Stimulated activated CD8-positive, alpha-beta memory T cell treated with anti-CD3 and anti-CD28 coated beads, Interleukin-7, amount 100 ng/mL, for 24 hours (primary cell): ENCODE data around the gene CAMTA1.

Experiments
- DNase-seq: peaks from one replicate; pipeline ENCODE4 v3.0.0-alpha.2; 2020; ENCODE audit warnings: low read depth

The CAMTA1 gene

GRCh38 chr1:7256526-7256925 is 471.3 kb downstream of the CAMTA1 start:
- no peak for DNase-seq

DNA sequence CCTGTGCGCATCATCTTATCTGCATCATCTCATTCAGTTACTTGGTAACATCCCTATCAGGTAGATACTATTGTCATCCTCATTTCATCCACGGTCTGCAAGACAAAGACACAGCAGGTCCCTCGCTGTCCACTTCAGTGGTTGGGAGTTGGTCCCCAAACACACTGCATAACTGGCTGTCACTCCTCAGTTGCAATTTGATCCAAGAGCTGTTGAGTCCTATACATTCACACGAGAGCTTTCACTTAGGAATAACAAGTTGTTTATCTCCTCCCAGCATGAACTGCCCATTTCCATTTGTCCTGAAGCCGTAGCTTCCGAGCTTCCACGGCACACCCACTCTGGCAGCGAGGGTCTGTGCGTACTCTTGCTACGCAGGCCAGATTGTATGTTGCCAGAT is 472.0 kb downstream of the CAMTA1 start:
- DNase-seq: no peak

DNA sequence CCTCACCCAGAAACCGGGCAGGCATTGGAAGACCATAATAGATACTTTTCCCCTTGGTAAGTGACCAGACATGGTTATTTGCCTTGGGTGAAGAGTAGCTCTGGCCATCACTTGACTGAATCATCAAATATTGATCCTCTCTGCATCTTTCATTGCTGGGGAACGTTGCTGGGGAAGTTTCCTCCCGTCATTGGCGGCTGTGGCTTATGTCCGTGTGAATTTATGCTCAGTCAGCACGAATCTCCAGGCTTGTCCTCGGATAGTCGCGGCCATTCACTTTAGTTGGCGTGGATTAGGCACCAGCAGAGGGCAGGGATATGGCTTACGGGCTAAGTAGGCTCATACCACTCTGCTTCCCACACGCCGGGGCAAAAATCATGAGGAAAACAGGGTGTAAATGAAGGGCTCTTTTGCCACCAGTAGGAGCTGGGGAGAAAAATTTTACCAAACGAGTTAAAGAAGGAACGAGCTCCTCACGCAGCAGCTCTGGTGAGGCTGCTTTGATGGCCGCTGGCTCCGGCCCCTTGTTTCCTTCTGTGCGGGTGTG is 473.4 kb downstream of the CAMTA1 start:
- no peak for DNase-seq

DNA sequence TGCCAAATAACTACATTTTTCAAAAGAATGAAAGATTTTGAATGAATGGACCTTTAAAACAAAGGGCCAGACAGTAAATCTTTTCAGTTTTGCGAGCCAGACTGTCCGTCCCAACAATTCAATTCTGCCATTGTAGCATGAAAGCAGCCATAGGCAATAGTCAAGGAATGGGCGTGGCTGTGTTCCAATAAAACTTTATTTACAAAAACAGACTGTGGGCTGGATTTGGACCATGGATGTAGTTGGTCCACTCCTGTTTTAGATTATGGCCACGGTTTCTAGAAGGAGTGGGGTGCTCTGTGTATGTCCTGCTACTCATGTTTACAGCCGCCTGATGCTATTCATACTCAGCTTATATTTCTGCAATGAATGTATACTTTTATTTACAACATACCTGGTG is 474.7 kb downstream of the CAMTA1 start:
- no peak for DNase-seq

- no peak for DNase-seq
Observed at GRCh38 chr1:7261490-7261889, 476.2 kb downstream of the CAMTA1 start.

GRCh38 chr1:7262611-7263010 is 477.4 kb downstream of the CAMTA1 start:
- no peak for DNase-seq

DNA sequence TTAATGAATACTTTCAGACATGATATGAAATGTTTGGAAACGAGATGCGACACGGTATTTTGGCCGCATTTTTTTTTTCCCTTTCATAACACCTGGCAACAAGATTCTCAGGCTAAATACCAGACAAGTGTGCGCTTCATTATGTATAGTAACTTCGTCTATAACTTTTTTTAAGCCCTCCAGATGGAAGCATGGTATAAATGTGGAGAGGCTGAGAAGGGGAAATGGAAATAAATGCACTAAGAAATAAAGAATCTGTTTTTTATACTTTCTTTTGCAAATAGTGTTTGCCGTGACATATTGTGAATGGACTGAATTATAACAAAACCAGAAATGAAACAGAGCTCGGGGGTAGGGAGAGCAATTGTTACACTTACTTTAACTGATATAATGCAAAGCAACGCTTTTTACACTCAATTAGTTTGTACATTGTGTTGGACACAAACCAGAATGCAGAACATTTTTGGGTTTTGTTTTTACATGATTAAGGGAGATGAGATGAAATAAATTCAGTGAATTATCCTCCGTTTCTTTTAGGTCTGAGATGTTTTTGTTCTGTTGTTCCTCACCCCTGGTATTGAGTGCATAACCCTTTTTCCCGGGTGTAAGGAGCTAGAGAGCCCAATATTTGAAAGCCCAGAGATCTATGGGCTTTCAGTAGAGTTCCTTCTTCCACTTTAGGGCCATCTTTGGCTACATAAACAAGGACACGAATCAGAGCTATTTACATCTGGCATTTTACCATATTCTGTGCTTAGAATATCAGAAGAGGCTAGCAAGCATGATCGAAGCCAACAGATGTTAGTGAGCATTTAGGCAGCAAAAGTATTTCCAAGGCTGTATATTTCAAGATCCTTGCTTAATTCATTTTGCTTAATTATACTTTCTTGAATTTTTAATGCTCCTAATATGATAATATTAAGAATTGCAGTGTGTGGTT is 478.0 kb downstream of the CAMTA1 start:
- DNase-seq: no peak

- no peak for DNase-seq
Observed at GRCh38 chr1:7264101-7264500, 478.8 kb downstream of the CAMTA1 start.

DNA sequence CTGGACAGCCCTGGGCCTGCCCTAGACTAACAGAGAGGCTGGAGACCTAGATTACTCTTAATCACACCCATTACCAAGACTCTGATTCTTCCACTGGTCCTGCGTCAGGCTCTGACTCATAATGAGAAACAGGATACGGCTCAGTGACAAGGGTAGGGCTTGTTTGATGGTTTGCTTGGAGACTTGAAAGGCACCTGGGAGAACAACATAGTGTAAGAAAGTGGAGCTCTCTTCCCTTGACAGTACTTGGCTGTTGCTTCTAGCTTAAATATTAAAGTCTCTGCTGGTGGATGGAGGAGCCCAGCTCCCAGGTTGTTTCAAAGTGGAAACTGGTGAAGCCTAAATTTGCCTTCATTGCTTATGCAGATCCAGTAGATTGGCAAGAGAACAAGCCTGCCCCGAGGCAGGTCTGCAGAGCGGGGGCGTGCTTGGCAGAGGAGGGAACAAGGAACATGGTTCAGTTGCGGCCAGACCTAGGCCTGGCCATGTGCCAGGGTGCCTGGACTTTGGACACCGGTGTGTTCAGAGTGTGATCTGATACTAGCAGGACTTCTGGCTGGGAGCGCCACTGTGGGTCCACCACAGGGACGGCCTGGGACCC is 480.6 kb downstream of the CAMTA1 start:
- DNase-seq: no peak

DNA sequence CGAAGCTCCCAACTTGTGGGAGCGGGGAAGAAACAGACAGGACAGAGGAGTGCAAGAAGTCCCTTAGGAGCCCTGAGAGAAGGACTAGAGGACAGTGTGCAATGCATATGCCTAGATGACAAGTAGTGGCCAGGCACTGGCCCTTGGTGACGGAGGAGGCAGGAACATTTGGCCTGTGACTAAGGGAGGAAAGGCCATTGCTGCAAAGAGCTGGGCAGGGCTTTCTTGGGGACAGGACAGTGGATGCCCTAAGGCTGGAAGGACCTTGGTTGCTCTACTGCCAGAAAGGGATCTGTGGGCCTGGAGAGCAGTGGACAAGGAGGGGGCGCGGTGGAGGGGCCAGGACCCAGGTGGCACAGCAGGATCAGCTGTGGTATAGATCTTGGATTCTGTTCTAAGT is 481.3 kb downstream of the CAMTA1 start:
- DNase-seq: no peak

DNA sequence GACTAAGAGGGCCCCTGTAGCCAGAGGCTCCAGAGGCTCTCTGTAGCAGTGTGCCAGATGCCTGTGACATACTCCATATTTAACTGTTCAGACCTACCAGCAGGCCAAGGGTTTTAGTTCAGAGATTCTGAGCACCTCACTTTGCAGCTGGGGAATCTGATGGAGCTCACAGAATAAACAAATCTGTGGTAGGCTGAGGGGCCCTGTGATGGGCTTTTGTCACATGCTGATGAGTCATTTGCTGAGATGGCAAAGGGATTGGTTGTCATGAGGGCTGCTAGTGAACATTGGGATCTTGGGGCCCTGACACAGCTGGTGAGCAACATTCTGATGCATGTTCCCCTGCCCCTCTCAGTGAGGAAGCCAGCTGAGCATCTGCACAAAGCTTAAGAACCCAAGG is 482.2 kb downstream of the CAMTA1 start:
- DNase-seq: no peak

DNA sequence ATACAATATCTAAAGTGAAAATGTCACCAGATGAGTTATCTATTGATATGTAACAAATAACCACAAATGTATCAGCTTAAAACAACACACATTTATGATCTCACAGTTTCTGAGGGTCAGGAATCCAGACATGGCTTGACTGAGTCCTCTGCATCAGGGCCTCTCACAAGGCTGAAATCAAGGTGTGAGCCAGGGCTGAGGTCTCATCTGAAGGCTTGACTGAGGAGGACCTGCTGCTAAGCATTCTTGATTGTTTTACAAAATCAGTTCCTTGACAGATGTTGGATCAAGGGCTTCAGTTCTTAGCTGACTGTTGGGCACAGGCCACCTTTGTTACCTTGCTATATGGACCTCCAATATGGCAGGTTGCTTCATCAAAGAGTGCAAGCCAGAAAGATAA is 483.7 kb downstream of the CAMTA1 start:
- DNase-seq: no peak

- no peak for DNase-seq
Observed at GRCh38 chr1:7269525-7269924, 484.3 kb downstream of the CAMTA1 start.

GRCh38 chr1:7274256-7274655 is 489.0 kb downstream of the CAMTA1 start:
- no peak for DNase-seq

- DNase-seq: no peak
Observed at GRCh38 chr1:7278045-7278444, 492.8 kb downstream of the CAMTA1 start.

GRCh38 chr1:7278827-7279765 is 493.8 kb downstream of the CAMTA1 start:
- no peak for DNase-seq

GRCh38 chr1:7279769-7280168 is 494.5 kb downstream of the CAMTA1 start:
- no peak for DNase-seq

- no peak for DNase-seq
Observed at GRCh38 chr1:7280347-7280960, 495.2 kb downstream of the CAMTA1 start.

GRCh38 chr1:7281821-7282220 is 496.6 kb downstream of the CAMTA1 start:
- no peak for DNase-seq

DNA sequence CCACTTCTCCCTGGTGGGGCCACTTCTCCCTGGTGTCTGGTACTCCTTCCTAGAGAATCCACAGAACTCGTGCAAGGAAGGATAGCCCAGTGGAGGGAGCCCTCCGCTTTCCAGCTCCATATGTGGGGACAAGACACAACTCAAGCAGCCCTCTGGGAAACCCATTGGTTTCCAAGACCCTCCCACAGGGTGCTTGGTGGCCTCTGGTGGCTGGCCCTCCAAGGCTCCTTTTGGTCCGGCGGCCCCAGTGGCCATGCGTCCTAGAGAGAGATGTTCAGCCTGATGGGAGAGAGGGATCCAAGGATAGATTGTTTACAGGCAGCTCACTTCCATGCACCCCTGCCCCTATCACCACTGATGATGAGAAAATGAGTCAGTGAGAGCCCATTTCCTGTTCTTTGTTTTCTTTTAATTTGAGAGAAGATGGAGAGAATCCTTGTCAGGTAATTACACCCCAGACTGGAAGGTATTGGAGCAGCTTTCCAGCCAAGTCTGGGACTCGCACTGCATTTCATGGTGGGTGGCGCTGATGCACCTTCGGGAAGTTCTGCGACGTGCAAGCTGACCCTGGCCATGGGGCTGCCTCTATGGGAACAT is 499.7 kb downstream of the CAMTA1 start:
- DNase-seq: no peak

DNA sequence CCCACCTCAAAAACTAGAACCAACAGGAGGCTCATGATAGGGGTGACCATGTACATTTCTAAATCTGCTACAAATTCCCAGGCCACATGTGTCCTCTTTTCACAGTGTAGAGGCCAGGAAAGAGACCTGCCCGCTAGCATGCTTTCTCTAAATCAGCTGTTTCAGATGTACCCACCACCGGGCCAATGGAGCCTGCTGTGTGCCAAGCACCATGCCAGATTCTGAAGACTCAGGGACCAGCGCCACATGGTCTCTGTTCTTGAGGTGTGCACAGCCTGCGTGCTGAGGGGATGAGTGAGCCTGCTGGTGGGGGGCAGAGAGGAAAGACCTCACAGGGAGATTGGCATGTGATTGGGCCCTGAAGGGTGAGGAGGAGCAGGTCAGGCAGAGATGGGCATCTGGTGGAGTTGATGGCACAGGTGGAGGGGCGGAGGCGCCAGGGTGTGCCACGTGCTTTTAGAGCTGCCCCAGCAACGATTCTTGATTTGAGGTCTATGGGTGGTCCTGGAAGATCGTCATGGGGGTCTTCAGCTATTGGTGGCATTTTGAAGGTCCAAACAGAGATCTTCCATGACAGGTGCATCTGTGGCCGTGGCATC is 500.7 kb downstream of the CAMTA1 start:
- DNase-seq: no peak
